Stimulated activated CD8-positive, alpha-beta memory T cell treated with anti-CD3 and anti-CD28 coated beads, Interleukin-7, amount 100 ng/mL, for 48 hours (primary cell): ENCODE results near the gene LIN37.
"Not testable (repeated sequence)": the region's sequence is repeated elsewhere in the genome, so short reads cannot be mapped to it uniquely, and the experiment has no call there.

Source experiments
- DNase-seq, 2 donors: peaks; one replicate each; pipeline ENCODE4 v3.0.0-alpha.2; 2020; ENCODE audit warnings: low read depth in 1 of 2; ENCODE audit errors: extremely low read depth in 1 of 2

Gene LIN37

GRCh38 chr19:35787227-35787799 lies 38.9 kb downstream of the LIN37 start:
- no peak for DNase-seq

GRCh38 chr19:35788205-35788960 lies 40.0 kb downstream of the LIN37 start:
- DNase-seq: no peak

- no peak for DNase-seq
Measured at GRCh38 chr19:35789195-35789977, 41.0 kb downstream of the LIN37 start.

GRCh38 chr19:35789978-35790944 lies 41.9 kb downstream of the LIN37 start:
- no peak for DNase-seq

- DNase-seq: no peak
Measured at GRCh38 chr19:35790981-35791813, 42.8 kb downstream of the LIN37 start.

- DNase-seq: no peak
Measured at GRCh38 chr19:35791814-35792279, 43.5 kb downstream of the LIN37 start.

- no peak for DNase-seq
Measured at GRCh38 chr19:35792312-35792711, 43.9 kb downstream of the LIN37 start.

- no peak for DNase-seq
Measured at GRCh38 chr19:35792888-35793287, 44.5 kb downstream of the LIN37 start.

GRCh38 chr19:35793381-35794165 lies 45.2 kb downstream of the LIN37 start:
- no peak for DNase-seq

- DNase-seq: not testable (repeated sequence)
Measured at GRCh38 chr19:35795564-35795963, 47.2 kb downstream of the LIN37 start.

- no peak for DNase-seq
Measured at GRCh38 chr19:35796645-35797542, 48.5 kb downstream of the LIN37 start.

GRCh38 chr19:35797663-35798062 lies 49.3 kb downstream of the LIN37 start:
- DNase-seq: no peak

GRCh38 chr19:35801828-35802227 lies 53.5 kb downstream of the LIN37 start:
- DNase-seq: no peak
